Midbrain (tissue), 1 donor: Measurements from ENCODE around the gene EXOC5.

ENCODE experiments used
- DNase-seq: peaks from one replicate; lab custom pipeline; 2025; lab: John Stamatoyannopoulos, UW

EXOC5 gene, protein sequence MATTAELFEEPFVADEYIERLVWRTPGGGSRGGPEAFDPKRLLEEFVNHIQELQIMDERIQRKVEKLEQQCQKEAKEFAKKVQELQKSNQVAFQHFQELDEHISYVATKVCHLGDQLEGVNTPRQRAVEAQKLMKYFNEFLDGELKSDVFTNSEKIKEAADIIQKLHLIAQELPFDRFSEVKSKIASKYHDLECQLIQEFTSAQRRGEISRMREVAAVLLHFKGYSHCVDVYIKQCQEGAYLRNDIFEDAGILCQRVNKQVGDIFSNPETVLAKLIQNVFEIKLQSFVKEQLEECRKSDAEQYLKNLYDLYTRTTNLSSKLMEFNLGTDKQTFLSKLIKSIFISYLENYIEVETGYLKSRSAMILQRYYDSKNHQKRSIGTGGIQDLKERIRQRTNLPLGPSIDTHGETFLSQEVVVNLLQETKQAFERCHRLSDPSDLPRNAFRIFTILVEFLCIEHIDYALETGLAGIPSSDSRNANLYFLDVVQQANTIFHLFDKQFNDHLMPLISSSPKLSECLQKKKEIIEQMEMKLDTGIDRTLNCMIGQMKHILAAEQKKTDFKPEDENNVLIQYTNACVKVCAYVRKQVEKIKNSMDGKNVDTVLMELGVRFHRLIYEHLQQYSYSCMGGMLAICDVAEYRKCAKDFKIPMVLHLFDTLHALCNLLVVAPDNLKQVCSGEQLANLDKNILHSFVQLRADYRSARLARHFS

DNA sequence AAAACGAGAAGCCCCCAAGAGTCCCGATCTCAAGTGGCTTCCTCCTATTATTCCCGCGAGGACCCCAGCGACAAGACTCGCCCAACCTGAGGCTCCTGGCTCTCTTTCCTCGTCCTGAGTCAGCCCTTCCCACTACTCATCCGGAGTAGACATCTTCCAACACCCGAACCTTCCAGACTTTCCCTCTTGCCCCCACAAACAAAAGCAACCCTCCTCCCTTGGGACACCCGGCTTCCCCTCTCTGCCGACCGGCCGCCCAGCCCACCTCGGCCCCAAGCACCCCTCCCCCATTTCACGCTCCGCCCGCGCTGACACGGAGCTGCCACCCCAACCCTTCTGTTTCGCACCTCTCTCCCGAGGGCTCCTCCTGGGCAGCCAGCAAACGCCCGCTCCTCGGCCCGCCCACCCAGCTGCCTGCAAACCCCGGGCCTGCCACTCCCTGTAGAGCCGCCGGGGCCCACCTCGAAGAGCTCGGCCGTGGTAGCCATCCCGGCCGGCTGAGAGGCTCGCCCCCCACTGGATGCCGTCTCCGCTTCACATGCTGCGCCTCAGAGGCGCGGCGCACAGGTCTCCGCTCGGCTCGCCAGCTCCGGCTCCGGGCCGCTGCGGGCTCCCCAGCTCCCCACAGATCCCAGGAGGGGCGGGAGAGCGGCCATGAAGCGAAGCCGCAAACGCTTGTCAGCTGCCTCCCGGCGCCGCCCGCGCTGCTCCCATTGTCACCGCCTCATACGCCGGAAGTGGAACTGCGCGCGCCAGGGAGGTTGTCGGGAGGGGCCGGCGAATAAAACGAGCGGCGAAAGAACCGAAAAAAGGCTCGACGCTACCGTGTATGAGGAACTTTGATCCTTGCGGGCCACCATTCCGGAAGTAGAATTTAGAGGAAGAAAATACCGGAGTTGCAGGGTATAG is at the start of gene EXOC5, which contains the start of gene AP5M1:
Gene EXOC5, minus strand, starts transcription at position 745 of the 909 bp plus-strand sequence. Its CDS starts 257 bp downstream, at position 488.
Gene AP5M1, plus strand, starts transcription at position 811 of the 909 bp plus-strand sequence. CDS start 344 bp downstream, outside the sequence.
- DNase-seq = peak; percentile 95

DNA sequence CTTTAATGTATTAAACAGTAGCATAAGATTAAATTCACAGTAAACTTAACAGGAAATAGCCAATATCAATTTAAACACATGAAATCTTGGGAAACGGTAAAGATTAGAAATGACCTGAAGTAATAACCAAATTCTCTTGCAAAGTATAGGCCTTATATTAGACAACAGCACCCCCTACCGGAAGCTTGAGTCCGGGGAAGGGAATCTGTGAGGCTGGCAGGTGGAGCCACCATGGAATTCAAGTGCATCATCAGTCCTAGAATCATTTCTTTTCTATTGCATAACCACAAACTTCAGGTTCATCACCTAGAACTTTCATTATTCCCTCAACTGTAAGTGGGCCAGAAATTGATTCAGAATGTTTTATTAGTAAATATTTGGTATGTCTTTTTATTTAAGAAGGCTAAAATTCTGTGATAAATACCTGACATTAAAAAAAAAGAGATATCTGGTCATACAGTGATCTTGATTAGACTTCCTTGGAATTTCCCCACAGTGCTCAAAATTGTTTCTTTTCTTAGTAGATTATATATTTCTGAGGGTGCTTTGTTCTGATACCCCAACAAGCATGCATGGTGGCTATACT is 48.6 kb upstream of the EXOC5 start:
- DNase-seq = peak; percentile 84

DNA sequence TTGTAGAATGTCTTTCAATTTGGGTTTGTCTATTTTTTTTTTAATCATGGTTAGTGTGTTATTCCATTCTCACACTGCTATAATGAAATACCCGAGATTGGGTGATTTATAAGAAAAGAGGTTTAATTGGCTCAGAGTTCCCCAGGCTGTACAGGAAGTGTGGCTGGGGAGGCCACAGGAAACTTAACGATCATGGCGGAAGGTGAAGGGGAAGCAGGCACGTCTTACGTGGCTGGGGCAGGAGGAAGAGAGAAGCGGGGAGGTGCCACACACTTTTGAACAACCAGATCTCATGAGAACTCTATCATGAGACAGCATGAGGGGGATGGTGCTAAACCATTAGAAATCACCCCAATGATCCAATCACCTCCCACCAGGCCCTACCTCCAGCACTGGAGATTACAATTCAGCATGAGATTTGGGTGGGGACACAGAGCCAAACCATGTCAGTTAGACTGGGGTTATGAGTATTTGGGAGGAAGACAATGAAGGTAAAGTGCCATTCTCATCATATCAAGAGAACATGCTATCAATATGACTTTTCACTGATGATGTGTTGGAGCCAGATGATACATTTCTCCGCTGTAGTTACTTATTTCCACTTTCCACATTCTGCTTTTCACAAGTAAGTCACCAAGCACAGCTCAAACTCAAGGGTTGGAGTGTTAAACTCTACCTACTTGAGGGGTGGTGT is 45.8 kb upstream of the EXOC5 start:
- no peak for DNase-seq

DNA sequence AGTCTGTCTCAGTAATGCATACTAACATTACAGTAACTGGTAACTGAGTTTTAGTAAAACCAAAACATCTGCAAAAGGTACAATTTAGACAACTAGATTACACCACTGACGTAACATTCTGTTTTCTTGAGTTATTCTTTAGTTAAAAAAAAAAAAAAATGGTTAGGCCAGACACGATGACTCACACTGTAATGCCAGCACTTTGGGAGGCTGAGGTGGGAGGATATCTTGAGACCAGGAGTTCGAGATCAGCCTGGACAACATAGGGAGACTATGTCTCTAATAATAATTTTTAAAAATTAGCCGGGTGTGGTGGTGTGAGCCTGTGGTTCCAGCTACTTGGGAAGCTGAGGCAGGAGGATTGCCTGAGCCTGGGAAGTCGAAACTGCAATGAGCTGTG is 34.2 kb upstream of the EXOC5 start:
- no peak for DNase-seq

DNA sequence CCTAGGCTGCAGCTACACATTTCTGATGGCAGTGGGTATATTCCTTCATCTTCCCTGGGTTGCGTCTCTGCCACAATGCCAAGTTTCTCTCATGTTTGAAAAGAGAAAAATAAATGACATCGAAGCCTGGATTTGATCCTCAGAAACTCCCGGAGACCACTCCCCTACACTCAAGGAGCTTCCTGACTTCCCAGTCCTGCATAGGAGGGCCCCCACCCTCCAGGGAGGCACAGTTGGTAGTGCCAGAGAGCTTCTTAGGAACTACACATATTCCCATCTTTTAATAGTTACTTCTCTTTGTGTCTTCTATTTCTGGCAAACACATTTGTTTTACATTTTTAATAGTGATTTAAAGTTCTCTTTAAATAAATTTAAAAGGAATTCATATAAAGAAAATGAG is 30.8 kb upstream of the EXOC5 start:
- DNase-seq = no peak

DNA sequence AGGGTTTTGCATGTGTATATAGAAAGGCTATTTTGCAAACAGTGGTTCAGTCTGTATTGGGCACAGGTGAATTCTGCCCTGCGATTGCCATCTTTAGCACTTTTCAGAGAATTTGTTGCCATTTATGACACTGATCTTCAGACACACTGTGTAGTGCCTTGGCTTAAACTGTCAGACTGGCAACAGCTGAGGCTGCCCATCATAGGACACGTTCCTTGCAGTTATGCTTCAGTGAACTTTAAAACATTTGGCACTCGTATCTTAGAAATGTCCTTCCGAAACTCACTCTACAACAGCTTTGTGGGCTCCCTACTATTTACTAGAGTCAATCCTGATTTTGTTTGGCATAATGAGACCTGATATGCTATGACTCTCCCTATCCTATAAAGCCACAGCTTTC is 29.1 kb upstream of the EXOC5 start:
- DNase-seq = no peak

DNA sequence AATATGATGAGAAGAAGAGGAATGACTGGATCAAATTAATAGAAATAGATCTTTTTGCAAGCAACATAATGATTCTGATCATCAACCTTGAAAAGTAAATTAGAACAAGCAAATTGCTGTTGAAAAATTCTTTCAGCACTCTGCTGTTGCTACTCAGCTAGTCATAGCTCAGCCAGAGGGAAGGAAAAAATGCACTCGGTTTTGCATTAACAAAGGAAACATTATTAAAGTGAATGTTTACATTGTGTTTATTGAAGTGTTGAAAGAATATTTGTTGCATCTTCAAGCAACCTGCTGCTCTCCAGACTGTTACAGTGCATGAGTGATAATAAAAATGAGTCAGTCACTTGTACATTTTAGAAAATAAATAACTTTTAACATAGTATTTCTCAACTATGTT is 26.5 kb upstream of the EXOC5 start:
- no peak for DNase-seq

DNA sequence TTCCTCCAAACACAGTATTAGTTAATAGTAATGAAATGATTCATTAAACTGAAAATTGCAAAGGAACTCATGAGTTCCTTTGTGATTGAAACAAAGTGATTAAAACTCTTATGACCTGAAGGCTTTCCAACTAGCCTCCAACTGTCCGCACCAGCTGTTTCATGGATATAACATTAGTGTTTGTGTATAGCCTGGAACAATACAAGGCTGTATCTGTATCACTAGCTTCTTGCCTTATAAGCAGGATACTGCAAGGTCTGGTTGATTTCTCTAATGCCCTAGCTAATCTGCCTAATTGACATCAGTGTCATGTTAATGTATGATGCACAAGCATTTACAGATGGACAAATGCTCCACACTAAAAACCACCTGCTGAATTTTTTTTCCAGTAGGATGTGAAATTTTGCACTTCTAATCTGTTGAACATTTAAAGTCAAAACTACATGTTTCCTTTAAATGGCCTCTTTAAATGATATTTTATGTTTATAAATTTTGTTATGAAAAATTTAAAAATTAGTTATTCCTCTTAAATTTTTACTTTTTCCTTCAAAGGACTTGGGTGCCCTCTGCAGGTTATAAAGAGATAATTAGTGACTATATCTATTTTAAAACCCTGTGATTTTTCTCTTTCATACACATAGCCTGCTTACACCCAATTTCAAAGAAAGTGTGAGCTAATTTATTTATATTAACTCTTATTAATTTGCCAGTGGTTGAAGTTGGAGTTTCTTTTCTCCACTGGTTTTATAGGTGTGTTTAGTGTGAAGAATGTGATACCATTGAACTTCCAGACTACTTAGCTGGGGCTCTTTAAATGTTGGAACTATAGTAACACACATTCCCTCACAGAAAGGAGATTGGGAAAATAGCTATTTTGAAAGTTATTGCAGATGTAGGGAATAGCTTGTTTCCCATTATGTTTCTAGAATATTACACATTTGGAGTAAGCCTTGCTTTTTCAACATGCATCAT is 25.4 kb upstream of the EXOC5 start:
- DNase-seq = no peak

DNA sequence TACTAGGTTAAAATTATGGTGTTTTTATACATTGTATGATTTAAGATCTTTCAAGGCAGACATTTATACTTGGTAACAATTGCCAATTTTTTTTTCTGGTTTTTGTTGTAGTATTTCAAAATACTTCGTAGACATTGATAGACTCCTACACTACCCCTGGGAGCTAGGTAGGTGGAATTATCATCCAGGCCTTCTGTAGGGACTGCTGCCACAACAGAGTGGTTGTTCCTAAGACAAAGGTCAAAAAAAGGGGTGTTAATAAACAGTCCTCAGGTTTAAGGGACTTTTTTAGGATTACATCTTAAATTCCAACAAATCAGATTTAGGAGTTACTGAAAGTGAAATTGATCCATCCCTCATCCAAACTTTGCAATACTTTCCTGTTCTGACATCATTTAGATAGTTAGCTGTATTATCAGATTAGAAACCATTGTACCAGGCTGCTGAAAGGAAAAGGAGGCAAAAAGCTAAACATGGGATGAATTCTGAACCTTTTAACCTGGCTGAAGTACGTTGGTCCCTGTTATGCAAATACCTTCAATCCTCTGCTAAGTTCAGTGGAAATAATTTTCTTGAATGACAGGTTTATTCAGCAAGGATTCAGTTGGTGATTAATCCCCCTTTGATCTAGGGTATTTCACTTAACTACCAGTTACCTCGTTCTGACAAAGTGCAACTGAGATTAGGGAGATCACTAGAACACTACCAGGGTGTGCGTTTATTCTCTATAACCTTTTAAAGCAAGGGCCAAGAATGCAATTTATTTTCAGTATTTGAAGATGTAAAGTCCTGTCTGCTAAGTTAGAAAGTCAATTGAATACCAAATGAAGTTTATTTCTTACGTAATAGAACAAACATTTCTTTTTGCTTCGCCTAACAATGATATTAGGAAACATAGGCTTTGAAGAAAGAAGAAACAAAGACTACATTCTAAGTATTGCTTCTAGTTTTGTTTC is 23.3 kb upstream of the EXOC5 start:
- no peak for DNase-seq

DNA sequence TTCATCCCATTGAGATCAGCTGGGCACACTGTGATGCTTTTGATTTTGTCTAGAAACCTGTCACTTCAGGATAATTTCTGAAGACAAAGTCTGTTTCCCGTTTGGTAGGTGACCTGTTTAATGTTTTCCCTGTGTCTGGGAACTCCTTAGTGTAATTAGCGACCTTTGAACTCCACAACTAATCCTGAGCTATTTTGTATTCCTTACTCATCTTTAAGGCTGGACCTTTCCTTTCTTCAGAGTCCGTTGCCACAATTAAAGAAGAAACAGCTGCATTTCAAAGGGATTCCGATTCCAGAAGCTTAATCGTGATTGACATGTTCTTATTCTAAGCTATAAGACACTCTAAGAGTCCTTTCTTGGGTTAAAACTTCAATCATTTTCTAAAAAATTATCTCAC is 22.0 kb upstream of the EXOC5 start:
- DNase-seq = no peak

DNA sequence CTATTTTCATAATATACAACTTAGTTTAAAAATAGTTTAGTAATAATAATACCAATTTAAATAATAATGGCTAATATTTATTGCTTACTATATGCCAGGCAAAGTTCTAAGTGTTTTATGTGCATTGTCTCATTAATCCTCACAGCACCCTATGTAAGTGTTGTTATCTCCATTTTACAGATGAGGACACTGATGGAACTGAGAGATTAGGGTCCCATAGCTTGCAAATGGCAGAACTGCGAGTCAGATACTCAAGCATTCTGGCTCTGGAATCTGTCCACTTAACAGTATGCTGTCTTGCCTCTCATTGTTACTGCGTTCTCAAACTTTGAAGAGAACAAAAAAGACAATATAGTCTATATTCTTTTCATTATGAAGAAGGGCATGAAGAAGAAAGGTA is 19.0 kb upstream of the EXOC5 start:
- DNase-seq = no peak

DNA sequence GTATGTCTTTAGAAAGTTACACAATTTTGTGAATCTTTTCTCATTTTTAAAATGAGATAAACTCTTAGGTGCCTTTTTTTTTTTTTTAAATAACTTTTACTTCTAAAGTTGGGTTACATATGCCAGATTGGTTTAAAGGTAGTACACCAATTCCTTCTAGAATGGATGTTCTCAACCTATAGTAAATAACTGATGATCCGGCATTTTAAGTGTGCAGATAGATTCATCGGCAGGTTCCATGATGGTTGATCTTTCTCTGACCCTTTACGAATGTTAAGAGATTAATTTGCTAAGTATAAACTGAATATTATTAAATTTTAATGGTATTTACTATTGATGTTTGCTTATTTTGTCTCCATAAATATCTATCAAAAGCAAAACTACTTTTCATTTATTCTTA is 8.4 kb upstream of the EXOC5 start:
- no peak for DNase-seq

DNA sequence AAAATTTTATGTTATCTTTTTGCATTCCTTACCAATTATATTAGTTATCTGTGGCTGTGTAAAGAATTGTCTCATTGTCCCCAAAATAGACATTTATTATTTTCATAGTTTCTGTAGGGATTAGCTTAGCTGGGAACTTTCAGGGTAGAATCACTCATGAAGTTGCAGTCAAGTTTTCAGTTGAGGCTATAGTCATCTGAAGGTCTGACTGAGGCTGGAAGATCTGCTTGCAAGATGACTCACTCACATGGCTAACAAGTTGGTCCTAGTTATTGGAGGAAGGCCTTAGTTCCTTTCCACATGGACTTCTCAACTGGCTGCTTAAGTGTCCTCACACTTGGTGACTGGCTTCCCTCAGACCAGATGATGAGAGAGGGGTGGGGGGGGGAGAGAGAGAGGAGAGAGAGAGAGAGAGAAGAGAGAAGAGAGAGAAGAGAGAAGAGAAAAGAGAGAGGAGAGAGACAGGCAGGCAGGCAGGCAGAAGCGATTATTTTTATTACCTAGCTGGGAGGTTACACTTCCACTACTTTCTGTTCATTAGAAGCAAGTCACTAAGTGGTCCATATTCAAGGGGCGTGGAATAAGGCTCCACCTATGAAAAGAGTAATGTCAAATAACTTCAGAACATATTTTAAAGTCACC is 6.4 kb upstream of the EXOC5 start:
- no peak for DNase-seq

DNA sequence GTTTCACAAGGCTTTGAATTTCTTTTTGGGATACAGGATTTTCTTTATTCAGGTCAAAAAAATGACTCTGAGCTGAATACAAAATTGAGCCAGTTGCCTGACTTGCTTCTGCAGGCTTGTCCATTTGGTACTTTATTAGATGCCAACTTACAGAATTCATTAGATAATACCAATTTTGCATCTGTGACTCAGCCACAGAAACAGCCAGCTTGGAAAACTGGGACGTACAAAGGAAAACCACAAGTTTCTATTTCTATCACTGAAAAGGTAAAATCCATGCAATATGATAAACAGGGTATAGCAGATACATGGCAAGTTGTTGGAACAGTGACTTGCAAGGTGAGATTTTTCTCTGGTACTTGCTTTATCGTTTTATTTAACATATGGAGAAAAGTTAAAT is 5.8 kb upstream of the EXOC5 start:
- no peak for DNase-seq

DNA sequence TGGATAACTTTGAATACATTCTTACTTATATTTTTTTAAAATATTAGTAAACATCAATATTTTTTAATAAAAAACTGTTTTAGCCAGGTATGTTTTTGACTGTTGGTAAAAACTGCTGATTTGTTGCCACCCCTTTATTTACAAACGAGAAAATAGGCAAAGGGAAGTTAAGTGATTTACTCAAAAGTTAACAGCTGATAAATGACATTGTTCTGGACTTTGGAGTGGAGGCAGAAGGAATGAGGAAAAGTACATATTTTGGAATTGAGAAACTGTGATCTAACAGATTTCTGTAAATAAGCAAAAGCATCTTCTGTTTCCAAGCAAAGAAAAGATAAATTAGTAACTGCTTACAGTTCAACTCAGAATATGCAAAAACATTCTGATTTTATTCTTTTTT is 4.5 kb upstream of the EXOC5 start:
- no peak for DNase-seq

DNA sequence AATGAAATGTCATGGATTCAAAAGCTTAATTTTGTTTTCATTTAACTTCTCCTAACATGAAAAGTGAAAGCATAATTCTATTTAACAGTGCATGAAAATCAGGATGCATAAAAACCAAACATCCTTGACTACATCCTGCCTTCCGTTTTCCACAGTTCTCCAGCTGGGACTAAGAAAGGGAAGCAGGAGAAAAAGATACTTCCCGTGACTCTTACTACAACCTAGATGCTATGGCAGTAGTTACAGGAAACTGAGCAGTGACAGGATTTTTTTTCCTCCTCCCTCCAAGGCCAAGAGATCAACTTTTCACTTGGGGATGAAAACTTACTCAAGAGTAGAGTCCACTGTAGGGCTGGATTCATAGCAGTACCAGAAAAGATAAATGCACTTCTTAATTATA is 2.6 kb downstream of the EXOC5 start:
- no peak for DNase-seq

DNA sequence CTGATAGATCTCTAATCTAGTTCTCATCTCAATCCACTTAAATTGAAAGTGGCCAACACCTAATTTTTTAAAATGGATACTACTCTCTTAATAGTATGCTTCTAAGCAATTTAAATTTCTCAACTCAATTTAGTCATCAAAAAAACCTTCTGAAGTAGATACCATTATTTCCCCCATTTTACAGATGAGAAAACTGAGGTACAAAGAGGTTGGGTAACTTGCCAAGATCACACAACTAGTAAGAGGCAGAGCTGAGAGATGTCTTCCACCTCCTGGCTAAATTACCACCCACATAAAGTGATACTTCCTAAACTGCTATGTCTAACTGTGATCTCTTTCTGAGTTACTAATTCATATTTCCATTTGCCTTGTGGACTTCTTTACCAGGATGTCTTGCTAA is 6.6 kb downstream of the EXOC5 start:
- DNase-seq = no peak

DNA sequence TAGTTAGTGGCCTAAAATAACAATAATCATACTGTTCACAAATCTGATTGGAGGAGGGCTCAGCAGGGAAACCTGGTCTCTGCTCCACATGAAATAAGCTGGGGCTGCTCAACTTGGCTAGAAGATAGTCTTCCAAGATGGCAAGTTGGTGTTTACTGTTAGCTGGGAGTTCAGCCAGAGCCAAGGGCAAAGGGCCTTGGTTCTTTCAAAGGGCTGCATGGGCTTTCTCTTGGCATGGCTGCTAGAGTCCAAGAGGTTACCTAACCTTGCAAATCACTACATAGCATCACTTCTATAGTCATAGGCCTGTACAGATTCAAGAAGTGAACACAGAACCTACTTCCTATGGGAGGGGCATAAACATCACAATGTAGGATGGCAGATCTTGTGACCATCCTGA is 7.1 kb downstream of the EXOC5 start:
- no peak for DNase-seq
